C4-2B (cell line): Measurements from ENCODE around the gene BPGM.

Source experiments
- ZFX ChIP-seq: fragments of 450-650 bp; IDR thresholded peaks from 2 replicates; pipeline ENCODE4 v1.6.1; 2017
- TF ChIP-seq, protein P1 (sequence below): fragments of 450-650 bp; conservative IDR thresholded peaks from 2 replicates; pipeline ENCODE4 v1.5.1; 2017; ENCODE audit warnings: mild to moderate bottlenecking

DNA sequence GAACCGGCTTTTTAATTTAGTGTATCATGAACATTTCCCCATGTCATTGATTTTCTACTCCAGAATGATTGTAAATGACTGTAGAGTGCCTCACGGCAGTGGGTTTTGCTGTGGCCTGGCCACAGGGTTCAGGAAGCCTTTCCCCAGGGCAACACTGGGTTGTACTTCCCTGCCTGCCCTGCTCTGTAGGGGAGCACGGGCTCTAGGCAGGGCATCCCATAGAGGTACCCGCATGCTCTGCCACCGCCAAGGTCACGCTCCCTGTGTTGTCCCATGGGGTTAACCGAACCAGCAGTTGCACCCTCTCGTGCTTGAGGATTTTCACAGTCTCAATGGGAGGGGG is 63.8 kb downstream of the BPGM start:
- TF ChIP-seq, protein P1, sequence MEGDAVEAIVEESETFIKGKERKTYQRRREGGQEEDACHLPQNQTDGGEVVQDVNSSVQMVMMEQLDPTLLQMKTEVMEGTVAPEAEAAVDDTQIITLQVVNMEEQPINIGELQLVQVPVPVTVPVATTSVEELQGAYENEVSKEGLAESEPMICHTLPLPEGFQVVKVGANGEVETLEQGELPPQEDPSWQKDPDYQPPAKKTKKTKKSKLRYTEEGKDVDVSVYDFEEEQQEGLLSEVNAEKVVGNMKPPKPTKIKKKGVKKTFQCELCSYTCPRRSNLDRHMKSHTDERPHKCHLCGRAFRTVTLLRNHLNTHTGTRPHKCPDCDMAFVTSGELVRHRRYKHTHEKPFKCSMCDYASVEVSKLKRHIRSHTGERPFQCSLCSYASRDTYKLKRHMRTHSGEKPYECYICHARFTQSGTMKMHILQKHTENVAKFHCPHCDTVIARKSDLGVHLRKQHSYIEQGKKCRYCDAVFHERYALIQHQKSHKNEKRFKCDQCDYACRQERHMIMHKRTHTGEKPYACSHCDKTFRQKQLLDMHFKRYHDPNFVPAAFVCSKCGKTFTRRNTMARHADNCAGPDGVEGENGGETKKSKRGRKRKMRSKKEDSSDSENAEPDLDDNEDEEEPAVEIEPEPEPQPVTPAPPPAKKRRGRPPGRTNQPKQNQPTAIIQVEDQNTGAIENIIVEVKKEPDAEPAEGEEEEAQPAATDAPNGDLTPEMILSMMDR: no peak
- no peak for TF ChIP-seq ZFX
